COLO829 (cell line): ENCODE results near the gene ARHGAP15.

Experiments
- DNase-seq: peaks from one replicate; pipeline ENCODE4 v3.0.0; 2012; ENCODE audit warnings: low spot score

The ARHGAP15 gene

GRCh38 chr2:143725400-143725799 is 596.2 kb downstream of the ARHGAP15 start:
- DNase-seq = no peak

- DNase-seq = no peak
These were observed 597.1 kb downstream of the ARHGAP15 start for GRCh38 chr2:143726151-143726845.

- peak; percentile 42 for DNase-seq
These were observed 599.3 kb downstream of the ARHGAP15 start for GRCh38 chr2:143728498-143728897.

- DNase-seq = peak; percentile 19
These were observed 600.1 kb downstream of the ARHGAP15 start for GRCh38 chr2:143729296-143729814.

GRCh38 chr2:143730155-143730952 is 601.1 kb downstream of the ARHGAP15 start:
- DNase-seq = no peak

- DNase-seq = no peak
These were observed 601.7 kb downstream of the ARHGAP15 start for GRCh38 chr2:143730953-143731260.

- no peak for DNase-seq
These were observed 602.9 kb downstream of the ARHGAP15 start for GRCh38 chr2:143732076-143732475.

GRCh38 chr2:143732871-143733270 is 603.7 kb downstream of the ARHGAP15 start:
- DNase-seq = peak; percentile 82

- DNase-seq = no peak
These were observed 605.3 kb downstream of the ARHGAP15 start for GRCh38 chr2:143734507-143734906.

- DNase-seq = no peak
These were observed 607.7 kb downstream of the ARHGAP15 start for GRCh38 chr2:143736904-143737303.

- DNase-seq = no peak
These were observed 611.2 kb downstream of the ARHGAP15 start for GRCh38 chr2:143740431-143740830.

GRCh38 chr2:143741205-143741604 is 612.0 kb downstream of the ARHGAP15 start:
- DNase-seq = no peak

GRCh38 chr2:143742581-143742980 is 613.4 kb downstream of the ARHGAP15 start:
- DNase-seq = no peak

GRCh38 chr2:143744114-143744513 is 614.9 kb downstream of the ARHGAP15 start:
- DNase-seq = no peak

- no peak for DNase-seq
These were observed 615.8 kb downstream of the ARHGAP15 start for GRCh38 chr2:143745060-143745459.

GRCh38 chr2:143754742-143755141 is 625.5 kb downstream of the ARHGAP15 start:
- no peak for DNase-seq

GRCh38 chr2:143758629-143759330 is 629.6 kb downstream of the ARHGAP15 start:
- no peak for DNase-seq

- DNase-seq = no peak
These were observed 630.2 kb downstream of the ARHGAP15 start for GRCh38 chr2:143759455-143759854.

- DNase-seq = no peak
These were observed 633.1 kb downstream of the ARHGAP15 start for GRCh38 chr2:143762176-143762928.

GRCh38 chr2:143764261-143764660 is 635.0 kb downstream of the ARHGAP15 start:
- no peak for DNase-seq

- no peak for DNase-seq
These were observed 635.5 kb downstream of the ARHGAP15 start for GRCh38 chr2:143764706-143765105.

- DNase-seq = peak; percentile 42
These were observed 639.8 kb downstream of the ARHGAP15 start for GRCh38 chr2:143768991-143769390.
